ENCODE measurements around the gene ST6GALNAC3.

DNA sequence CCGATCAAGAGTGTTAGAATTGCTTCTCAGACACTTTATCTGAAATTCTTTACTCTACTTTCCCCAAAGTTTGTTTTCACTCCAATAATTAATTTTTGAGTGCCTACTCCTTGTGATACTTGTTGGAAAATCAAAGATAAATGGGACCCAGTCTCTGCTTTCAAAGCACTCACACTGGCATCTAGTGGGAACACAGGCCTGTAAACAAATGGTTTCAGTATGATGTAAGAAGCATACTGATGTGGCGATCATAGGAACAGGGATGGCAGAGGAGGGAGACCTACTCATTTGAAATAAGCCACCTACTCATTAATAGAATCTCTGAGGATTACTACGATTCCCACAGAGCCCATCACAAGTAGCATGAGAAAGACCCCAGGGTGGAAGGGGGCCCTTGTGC is 519.1 kb downstream of the ST6GALNAC3 start:
- TF ChIP-seq, protein P1, sequence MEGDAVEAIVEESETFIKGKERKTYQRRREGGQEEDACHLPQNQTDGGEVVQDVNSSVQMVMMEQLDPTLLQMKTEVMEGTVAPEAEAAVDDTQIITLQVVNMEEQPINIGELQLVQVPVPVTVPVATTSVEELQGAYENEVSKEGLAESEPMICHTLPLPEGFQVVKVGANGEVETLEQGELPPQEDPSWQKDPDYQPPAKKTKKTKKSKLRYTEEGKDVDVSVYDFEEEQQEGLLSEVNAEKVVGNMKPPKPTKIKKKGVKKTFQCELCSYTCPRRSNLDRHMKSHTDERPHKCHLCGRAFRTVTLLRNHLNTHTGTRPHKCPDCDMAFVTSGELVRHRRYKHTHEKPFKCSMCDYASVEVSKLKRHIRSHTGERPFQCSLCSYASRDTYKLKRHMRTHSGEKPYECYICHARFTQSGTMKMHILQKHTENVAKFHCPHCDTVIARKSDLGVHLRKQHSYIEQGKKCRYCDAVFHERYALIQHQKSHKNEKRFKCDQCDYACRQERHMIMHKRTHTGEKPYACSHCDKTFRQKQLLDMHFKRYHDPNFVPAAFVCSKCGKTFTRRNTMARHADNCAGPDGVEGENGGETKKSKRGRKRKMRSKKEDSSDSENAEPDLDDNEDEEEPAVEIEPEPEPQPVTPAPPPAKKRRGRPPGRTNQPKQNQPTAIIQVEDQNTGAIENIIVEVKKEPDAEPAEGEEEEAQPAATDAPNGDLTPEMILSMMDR (IDR thresholded peaks at IDR 0.05), result no peak
- TF ChIP-seq EP300 (IDR thresholded peaks at IDR 0.05; ENCODE audit: low read depth), result no peak
